ENCODE results near the gene MYO5A.
"Not testable (repeated sequence)": the region's sequence is repeated elsewhere in the genome, so short reads cannot be mapped to it uniquely, and the experiment has no call there.

The MYO5A gene

GRCh38 chr15:52417521-52417920 lies 111.2 kb downstream of the MYO5A start:
- DNase-seq (ENCODE audit: low spot score): no peak

- DNase-seq (ENCODE audit: low spot score): not testable (repeated sequence)
These were observed 112.1 kb downstream of the MYO5A start for GRCh38 chr15:52416566-52416965.

- DNase-seq (ENCODE audit: low spot score): no peak
These were observed 113.1 kb downstream of the MYO5A start for GRCh38 chr15:52415628-52416027.

GRCh38 chr15:52414936-52415335 lies 113.7 kb downstream of the MYO5A start:
- no peak for DNase-seq (ENCODE audit: low spot score)

- DNase-seq (ENCODE audit: low spot score): no peak
These were observed 119.9 kb downstream of the MYO5A start for GRCh38 chr15:52408823-52409222.

GRCh38 chr15:52407374-52407773 lies 121.3 kb downstream of the MYO5A start:
- no peak for DNase-seq (ENCODE audit: low spot score)

GRCh38 chr15:52406601-52407000 lies 122.1 kb downstream of the MYO5A start:
- no peak for DNase-seq (ENCODE audit: low spot score)

- DNase-seq (ENCODE audit: low spot score): no peak
These were observed 122.8 kb downstream of the MYO5A start for GRCh38 chr15:52405856-52406255.

GRCh38 chr15:52397118-52397517 lies 131.6 kb downstream of the MYO5A start:
- no peak for DNase-seq (ENCODE audit: low spot score)

GRCh38 chr15:52394118-52394517 lies 134.6 kb downstream of the MYO5A start:
- no peak for DNase-seq (ENCODE audit: low spot score)

GRCh38 chr15:52392008-52392687 lies 136.5 kb downstream of the MYO5A start:
- DNase-seq (ENCODE audit: low spot score): no peak

- DNase-seq (ENCODE audit: low spot score): no peak
These were observed 137.6 kb downstream of the MYO5A start for GRCh38 chr15:52391069-52391468.

- DNase-seq (ENCODE audit: low spot score): no peak
These were observed 143.0 kb downstream of the MYO5A start for GRCh38 chr15:52385670-52386069.

GRCh38 chr15:52383100-52383588 lies 145.5 kb downstream of the MYO5A start:
- DNase-seq (ENCODE audit: low spot score): peak; percentile 6

- no peak for DNase-seq (ENCODE audit: low spot score)
These were observed 146.0 kb downstream of the MYO5A start for GRCh38 chr15:52382647-52383046.

- DNase-seq (ENCODE audit: low spot score): no peak
These were observed 149.1 kb downstream of the MYO5A start for GRCh38 chr15:52379395-52380106.

- DNase-seq (ENCODE audit: low spot score): no peak
These were observed 149.8 kb downstream of the MYO5A start for GRCh38 chr15:52378746-52379394.

- DNase-seq (ENCODE audit: low spot score): no peak
These were observed 158.7 kb downstream of the MYO5A start for GRCh38 chr15:52370010-52370409.

GRCh38 chr15:52369455-52369854 lies 159.2 kb downstream of the MYO5A start:
- DNase-seq (ENCODE audit: low spot score): no peak

- no peak for DNase-seq (ENCODE audit: low spot score)
These were observed 159.7 kb downstream of the MYO5A start for GRCh38 chr15:52369030-52369429.

GRCh38 chr15:52368402-52368801 lies 160.3 kb downstream of the MYO5A start:
- no peak for DNase-seq (ENCODE audit: low spot score)

- DNase-seq (ENCODE audit: low spot score): peak; percentile 35
These were observed 166.2 kb downstream of the MYO5A start for GRCh38 chr15:52362497-52362896.

- no peak for DNase-seq (ENCODE audit: low spot score)
These were observed 166.6 kb downstream of the MYO5A start for GRCh38 chr15:52361975-52362494.

Data from hepatic stellate cell (primary cell).